ENCODE data around the gene IFT88. TPM values are rescaled to one million over a fixed set of nuclear protein-coding genes. Genes with fewer than 3 reads are reported as not detected.
"Not testable (repeated sequence)": the region's sequence is repeated elsewhere in the genome, so short reads cannot be mapped to it uniquely, and the experiment has no call there.

Gene IFT88
- total RNA-seq, 1 donor from 2014 or later = 29.4 TPM

- peaks cover 6% of the 10 kb centered on the region for H3K4me1 Mint-ChIP-seq (ENCODE audit: low read depth)
- no peak overlapping the region for H3K27ac Mint-ChIP-seq
- no peaks in the 10 kb centered on the region for H3K9me3 Mint-ChIP-seq (ENCODE audit: low read depth)
- DNase-seq (ENCODE audit: low spot score, unreplicated experiment) = no peak
- H3K36me3 Mint-ChIP-seq (ENCODE audit: insufficient read depth) = peaks cover 7% of the 10 kb centered on the region
- H3K27me3 Mint-ChIP-seq = no peaks in the 10 kb centered on the region
- no peak overlapping the region for H3K4me3 Mint-ChIP-seq (ENCODE audit: low read depth)
- TF ChIP-seq CTCF (IDR thresholded peaks at IDR 0.05; ENCODE audit: unreplicated experiment) = no peak
Observed at GRCh38 chr13:20673715-20674114, 106.8 kb downstream of the IFT88 start.

- no peak for DNase-seq (ENCODE audit: low spot score, unreplicated experiment)
- H3K27me3 Mint-ChIP-seq = no peaks in the 10 kb centered on the region
- peaks cover 18% of the 10 kb centered on the region for H3K4me1 Mint-ChIP-seq (ENCODE audit: low read depth)
- no peak for TF ChIP-seq CTCF (IDR thresholded peaks at IDR 0.05; ENCODE audit: unreplicated experiment)
- H3K36me3 Mint-ChIP-seq (ENCODE audit: insufficient read depth) = peaks cover 4% of the 10 kb centered on the region
- no peak overlapping the region for H3K4me3 Mint-ChIP-seq (ENCODE audit: low read depth)
- no peaks in the 10 kb centered on the region for H3K9me3 Mint-ChIP-seq (ENCODE audit: low read depth)
- H3K27ac Mint-ChIP-seq = no peak overlapping the region
Observed at GRCh38 chr13:20676213-20676612, 109.3 kb downstream of the IFT88 start.

- not testable (repeated sequence) for DNase-seq (ENCODE audit: low spot score, unreplicated experiment); H3K27me3 Mint-ChIP-seq; H3K36me3 Mint-ChIP-seq (ENCODE audit: insufficient read depth); H3K4me3 Mint-ChIP-seq (ENCODE audit: low read depth); H3K27ac Mint-ChIP-seq; H3K9me3 Mint-ChIP-seq (ENCODE audit: low read depth)
- peaks cover 18% of the 10 kb centered on the region for H3K4me1 Mint-ChIP-seq (ENCODE audit: low read depth)
Observed at GRCh38 chr13:20678606-20679005, 111.6 kb downstream of the IFT88 start.

- no peaks in the 10 kb centered on the region for H3K9me3 Mint-ChIP-seq (ENCODE audit: low read depth)
- no peak for TF ChIP-seq CTCF (IDR thresholded peaks at IDR 0.05; ENCODE audit: unreplicated experiment)
- H3K36me3 Mint-ChIP-seq (ENCODE audit: insufficient read depth) = peaks cover 3% of the 10 kb centered on the region
Observed at GRCh38 chr13:20679879-20680278, 112.9 kb downstream of the IFT88 start.

GRCh38 chr13:20680416-20681080, 113.6 kb downstream of the IFT88 start:
- no peaks in the 10 kb centered on the region for H3K9me3 Mint-ChIP-seq (ENCODE audit: low read depth)
- no peak for TF ChIP-seq CTCF (IDR thresholded peaks at IDR 0.05; ENCODE audit: unreplicated experiment)
- H3K4me3 Mint-ChIP-seq (ENCODE audit: low read depth) = no peak overlapping the region
- H3K27me3 Mint-ChIP-seq = no peaks in the 10 kb centered on the region
- no peak for DNase-seq (ENCODE audit: low spot score, unreplicated experiment)
- peaks cover 3% of the 10 kb centered on the region for H3K36me3 Mint-ChIP-seq (ENCODE audit: insufficient read depth)
- H3K4me1 Mint-ChIP-seq (ENCODE audit: low read depth) = peaks cover 18% of the 10 kb centered on the region
- no peak overlapping the region for H3K27ac Mint-ChIP-seq

More at GRCh38 chr13:20679879-20680278, 112.9 kb downstream of the IFT88 start:
- no peak overlapping the region for H3K27ac Mint-ChIP-seq
- no peaks in the 10 kb centered on the region for H3K27me3 Mint-ChIP-seq
- no peak overlapping the region for H3K4me3 Mint-ChIP-seq (ENCODE audit: low read depth)
- peaks cover 18% of the 10 kb centered on the region for H3K4me1 Mint-ChIP-seq (ENCODE audit: low read depth)
- DNase-seq (ENCODE audit: low spot score, unreplicated experiment) = no peak

- H3K4me3 Mint-ChIP-seq (ENCODE audit: low read depth); H3K9me3 Mint-ChIP-seq (ENCODE audit: low read depth); H3K27ac Mint-ChIP-seq; H3K27me3 Mint-ChIP-seq; DNase-seq (ENCODE audit: low spot score, unreplicated experiment); H3K36me3 Mint-ChIP-seq (ENCODE audit: insufficient read depth): not testable (repeated sequence)
- peaks cover 18% of the 10 kb centered on the region for H3K4me1 Mint-ChIP-seq (ENCODE audit: low read depth)
Observed at GRCh38 chr13:20681481-20681880, 114.5 kb downstream of the IFT88 start.
